ENCODE measurements around the gene A1BG.
"Not testable (repeated sequence)": the region's sequence is repeated elsewhere in the genome, so short reads cannot be mapped to it uniquely, and the experiment has no call there.

A1BG gene

GRCh38 chr19:58351558-58351878, 1.8 kb downstream of the A1BG start:
- Histone ChIP-seq H3K4me3 (ENCODE audit: low read length) (no peak overlapping the region), H3K36me3 (ENCODE audit: control insufficient read depth, insufficient read depth, low read length) (no peaks in the 10 kb centered on the region), H3K9me3 (ENCODE audit: control insufficient read depth, low read length) (no peaks in the 10 kb centered on the region), H3K4me1 (ENCODE audit: control insufficient read depth, insufficient read depth, low read length) (peaks cover 5% of the 10 kb centered on the region), H3K27me3 (ENCODE audit: control insufficient read depth, insufficient read depth, low read length) (peaks cover 84% of the 10 kb centered on the region), H3K9ac (ENCODE audit: low read length) (no peak overlapping the region)

- no peaks in the 10 kb centered on the region for H3K36me3 ChIP-seq (ENCODE audit: control insufficient read depth, insufficient read depth, low read length)
- no peak overlapping the region for H3K9ac ChIP-seq (ENCODE audit: low read length)
- peaks cover 5% of the 10 kb centered on the region for H3K4me1 ChIP-seq (ENCODE audit: control insufficient read depth, insufficient read depth, low read length)
- H3K4me3 ChIP-seq (ENCODE audit: low read length) = no peak overlapping the region
- H3K27me3 ChIP-seq (ENCODE audit: control insufficient read depth, insufficient read depth, low read length) = peaks cover 80% of the 10 kb centered on the region
- H3K9me3 ChIP-seq (ENCODE audit: control insufficient read depth, low read length) = no peaks in the 10 kb centered on the region
Observed at GRCh38 chr19:58350871-58351557, 2.3 kb downstream of the A1BG start.

- Histone ChIP-seq H3K27me3 (ENCODE audit: control insufficient read depth, insufficient read depth, low read length) (peaks cover 72% of the 10 kb centered on the region), H3K9ac (ENCODE audit: low read length) (no peak overlapping the region), H3K4me1 (ENCODE audit: control insufficient read depth, insufficient read depth, low read length) (peaks cover 5% of the 10 kb centered on the region), H3K4me3 (ENCODE audit: low read length) (no peak overlapping the region), H3K36me3 (ENCODE audit: control insufficient read depth, insufficient read depth, low read length) (no peaks in the 10 kb centered on the region), H3K9me3 (ENCODE audit: control insufficient read depth, low read length) (no peaks in the 10 kb centered on the region)
Observed at GRCh38 chr19:58350001-58350861, 3.1 kb downstream of the A1BG start.

- H3K4me3 ChIP-seq (ENCODE audit: low read length) = no peak overlapping the region
- no peak overlapping the region for H3K9ac ChIP-seq (ENCODE audit: low read length)
- peaks cover 5% of the 10 kb centered on the region for H3K4me1 ChIP-seq (ENCODE audit: control insufficient read depth, insufficient read depth, low read length)
- H3K36me3 ChIP-seq (ENCODE audit: control insufficient read depth, insufficient read depth, low read length) = no peaks in the 10 kb centered on the region
- no peaks in the 10 kb centered on the region for H3K9me3 ChIP-seq (ENCODE audit: control insufficient read depth, low read length)
- peaks cover 70% of the 10 kb centered on the region for H3K27me3 ChIP-seq (ENCODE audit: control insufficient read depth, insufficient read depth, low read length)
Observed at GRCh38 chr19:58349590-58349989, 3.7 kb downstream of the A1BG start.

- peaks cover 60% of the 10 kb centered on the region for H3K27me3 ChIP-seq (ENCODE audit: control insufficient read depth, insufficient read depth, low read length)
- H3K9me3 ChIP-seq (ENCODE audit: control insufficient read depth, low read length); H3K4me1 ChIP-seq (ENCODE audit: control insufficient read depth, insufficient read depth, low read length); H3K36me3 ChIP-seq (ENCODE audit: control insufficient read depth, insufficient read depth, low read length); H3K9ac ChIP-seq (ENCODE audit: low read length); H3K4me3 ChIP-seq (ENCODE audit: low read length): not testable (repeated sequence)
Observed at GRCh38 chr19:58348080-58348479, 5.2 kb downstream of the A1BG start.

- H3K9me3 ChIP-seq (ENCODE audit: control insufficient read depth, low read length) = no peaks in the 10 kb centered on the region
- peak overlapping the region; percentile 41 for H3K9ac ChIP-seq (ENCODE audit: low read length)
- H3K27me3 ChIP-seq (ENCODE audit: control insufficient read depth, insufficient read depth, low read length) = peaks cover 52% of the 10 kb centered on the region
- H3K4me1 ChIP-seq (ENCODE audit: control insufficient read depth, insufficient read depth, low read length) = peaks cover 5% of the 10 kb centered on the region
- H3K4me3 ChIP-seq (ENCODE audit: low read length) = no peak overlapping the region
- H3K36me3 ChIP-seq (ENCODE audit: control insufficient read depth, insufficient read depth, low read length) = no peaks in the 10 kb centered on the region
Observed at GRCh38 chr19:58346961-58347929, 6.0 kb downstream of the A1BG start.

GRCh38 chr19:58345558-58345957, 7.7 kb downstream of the A1BG start:
- Histone ChIP-seq H3K4me3 (ENCODE audit: low read length) (no peak overlapping the region), H3K27me3 (ENCODE audit: control insufficient read depth, insufficient read depth, low read length) (peaks cover 41% of the 10 kb centered on the region), H3K36me3 (ENCODE audit: control insufficient read depth, insufficient read depth, low read length) (no peaks in the 10 kb centered on the region), H3K9me3 (ENCODE audit: control insufficient read depth, low read length) (no peaks in the 10 kb centered on the region), H3K4me1 (ENCODE audit: control insufficient read depth, insufficient read depth, low read length) (peaks cover 5% of the 10 kb centered on the region), H3K9ac (ENCODE audit: low read length) (no peak overlapping the region)

GRCh38 chr19:58338825-58339558, 14.3 kb downstream of the A1BG start:
- peaks cover 8% of the 10 kb centered on the region for H3K36me3 ChIP-seq (ENCODE audit: control insufficient read depth, insufficient read depth, low read length)

GRCh38 chr19:58338336-58338735, 15.0 kb downstream of the A1BG start:
- no peak overlapping the region for H3K4me3 ChIP-seq (ENCODE audit: low read length)
- no peaks in the 10 kb centered on the region for H3K27me3 ChIP-seq (ENCODE audit: control insufficient read depth, insufficient read depth, low read length)
- H3K9ac ChIP-seq (ENCODE audit: low read length) = no peak overlapping the region
- H3K9me3 ChIP-seq (ENCODE audit: control insufficient read depth, low read length) = no peaks in the 10 kb centered on the region
- peaks cover 8% of the 10 kb centered on the region for H3K36me3 ChIP-seq (ENCODE audit: control insufficient read depth, insufficient read depth, low read length)
- no peaks in the 10 kb centered on the region for H3K4me1 ChIP-seq (ENCODE audit: control insufficient read depth, insufficient read depth, low read length)

More at GRCh38 chr19:58338825-58339558, 14.3 kb downstream of the A1BG start:
- H3K9ac ChIP-seq (ENCODE audit: low read length) = no peak overlapping the region
- no peaks in the 10 kb centered on the region for H3K27me3 ChIP-seq (ENCODE audit: control insufficient read depth, insufficient read depth, low read length)
- no peak overlapping the region for H3K4me3 ChIP-seq (ENCODE audit: low read length)
- no peaks in the 10 kb centered on the region for H3K4me1 ChIP-seq (ENCODE audit: control insufficient read depth, insufficient read depth, low read length)
- no peaks in the 10 kb centered on the region for H3K9me3 ChIP-seq (ENCODE audit: control insufficient read depth, low read length)

GRCh38 chr19:58336820-58337219, 16.5 kb downstream of the A1BG start:
- Histone ChIP-seq H3K9ac (ENCODE audit: low read length) (no peak overlapping the region), H3K4me1 (ENCODE audit: control insufficient read depth, insufficient read depth, low read length) (no peaks in the 10 kb centered on the region), H3K36me3 (ENCODE audit: control insufficient read depth, insufficient read depth, low read length) (peaks cover 8% of the 10 kb centered on the region), H3K4me3 (ENCODE audit: low read length) (no peak overlapping the region), H3K9me3 (ENCODE audit: control insufficient read depth, low read length) (no peaks in the 10 kb centered on the region), H3K27me3 (ENCODE audit: control insufficient read depth, insufficient read depth, low read length) (no peaks in the 10 kb centered on the region)

GRCh38 chr19:58336216-58336615, 17.1 kb downstream of the A1BG start:
- H3K9ac ChIP-seq (ENCODE audit: low read length) = no peak overlapping the region
- H3K9me3 ChIP-seq (ENCODE audit: control insufficient read depth, low read length) = no peaks in the 10 kb centered on the region
- H3K27me3 ChIP-seq (ENCODE audit: control insufficient read depth, insufficient read depth, low read length) = no peaks in the 10 kb centered on the region
- H3K4me1 ChIP-seq (ENCODE audit: control insufficient read depth, insufficient read depth, low read length) = no peaks in the 10 kb centered on the region
- H3K36me3 ChIP-seq (ENCODE audit: control insufficient read depth, insufficient read depth, low read length) = peaks cover 8% of the 10 kb centered on the region
- H3K4me3 ChIP-seq (ENCODE audit: low read length) = no peak overlapping the region

All from mucosa of stomach (tissue), 1 donor.